ENCODE results near the gene C3orf18.

- no peak for TF ChIP-seq POLR2A (IDR thresholded peaks at IDR 0.05)
- TF ChIP-seq, protein P1, sequence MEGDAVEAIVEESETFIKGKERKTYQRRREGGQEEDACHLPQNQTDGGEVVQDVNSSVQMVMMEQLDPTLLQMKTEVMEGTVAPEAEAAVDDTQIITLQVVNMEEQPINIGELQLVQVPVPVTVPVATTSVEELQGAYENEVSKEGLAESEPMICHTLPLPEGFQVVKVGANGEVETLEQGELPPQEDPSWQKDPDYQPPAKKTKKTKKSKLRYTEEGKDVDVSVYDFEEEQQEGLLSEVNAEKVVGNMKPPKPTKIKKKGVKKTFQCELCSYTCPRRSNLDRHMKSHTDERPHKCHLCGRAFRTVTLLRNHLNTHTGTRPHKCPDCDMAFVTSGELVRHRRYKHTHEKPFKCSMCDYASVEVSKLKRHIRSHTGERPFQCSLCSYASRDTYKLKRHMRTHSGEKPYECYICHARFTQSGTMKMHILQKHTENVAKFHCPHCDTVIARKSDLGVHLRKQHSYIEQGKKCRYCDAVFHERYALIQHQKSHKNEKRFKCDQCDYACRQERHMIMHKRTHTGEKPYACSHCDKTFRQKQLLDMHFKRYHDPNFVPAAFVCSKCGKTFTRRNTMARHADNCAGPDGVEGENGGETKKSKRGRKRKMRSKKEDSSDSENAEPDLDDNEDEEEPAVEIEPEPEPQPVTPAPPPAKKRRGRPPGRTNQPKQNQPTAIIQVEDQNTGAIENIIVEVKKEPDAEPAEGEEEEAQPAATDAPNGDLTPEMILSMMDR (IDR thresholded peaks at IDR 0.05): no peak
Measured at GRCh38 chr3:50523279-50523811, 44.2 kb downstream of the C3orf18 start.

Measured in testis (tissue), 2 donors.